ENCODE measurements around the gene RXRA. TPM values are rescaled to one million over a fixed set of nuclear protein-coding genes. Genes with fewer than 3 reads are reported as not detected.
A peak's percentile ranks its signal among the peaks of the same experiment; 100 is the strongest.
"Not testable (repeated sequence)": the region's sequence is repeated elsewhere in the genome, so short reads cannot be mapped to it uniquely, and the experiment has no call there.

Gene RXRA
- total RNA-seq, 1 experiment from 2014 or later: 22.6 TPM

GRCh38 chr9:134293611-134294152 is 32.6 kb upstream of the RXRA start:
- DNase-seq (ENCODE audit: low read depth): no peak

- peak; percentile 22 for DNase-seq (ENCODE audit: low read depth)
These were observed 31.8 kb upstream of the RXRA start for GRCh38 chr9:134294153-134295071.

- no peak for DNase-seq (ENCODE audit: low read depth)
These were observed 31.0 kb upstream of the RXRA start for GRCh38 chr9:134295101-134295745.

DNA sequence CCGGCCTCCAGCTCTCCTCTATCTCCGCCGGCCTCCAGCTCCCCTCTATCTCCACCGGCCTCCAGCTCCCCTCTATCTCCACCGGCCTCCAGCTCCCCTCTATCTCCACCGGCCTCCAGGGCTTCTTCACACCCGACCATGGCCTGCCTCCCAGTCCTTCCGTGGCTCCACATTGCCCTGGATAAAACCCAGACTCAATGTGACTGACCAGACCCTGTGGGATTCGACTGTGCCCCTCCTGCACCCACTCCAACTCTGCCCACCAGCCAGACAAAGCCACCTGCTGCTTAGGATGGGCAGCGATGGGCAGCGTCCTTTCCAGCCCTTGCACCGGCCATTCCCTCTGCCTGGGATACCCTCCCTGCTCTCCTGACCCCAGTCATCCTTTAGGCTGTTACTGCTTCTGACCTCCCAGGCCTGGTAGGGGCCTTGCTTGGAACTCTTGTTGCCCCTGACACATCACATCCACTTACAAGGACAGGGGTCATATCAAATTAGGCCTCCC is 30.5 kb upstream of the RXRA start:
- no peak for DNase-seq (ENCODE audit: low read depth)

- DNase-seq (ENCODE audit: low read depth): no peak
These were observed 29.8 kb upstream of the RXRA start for GRCh38 chr9:134296301-134297082.

DNA sequence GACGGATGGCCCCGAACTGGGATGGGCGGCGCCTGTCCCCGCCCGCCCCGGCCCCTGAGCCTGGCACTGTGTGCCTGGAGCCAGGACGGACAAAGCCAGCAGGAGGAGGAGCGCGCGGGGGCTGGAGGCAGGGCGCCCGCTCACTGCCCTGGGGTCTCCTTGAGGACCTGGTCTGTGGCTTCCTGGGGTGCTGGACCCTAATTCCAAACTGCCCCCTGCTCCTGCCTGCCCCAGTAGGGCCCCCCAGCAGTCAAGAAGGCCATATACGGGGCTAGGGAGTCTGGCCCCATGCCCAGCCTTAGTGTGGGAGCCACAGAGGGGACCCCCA is 29.2 kb upstream of the RXRA start:
- no peak for DNase-seq (ENCODE audit: low read depth)

DNA sequence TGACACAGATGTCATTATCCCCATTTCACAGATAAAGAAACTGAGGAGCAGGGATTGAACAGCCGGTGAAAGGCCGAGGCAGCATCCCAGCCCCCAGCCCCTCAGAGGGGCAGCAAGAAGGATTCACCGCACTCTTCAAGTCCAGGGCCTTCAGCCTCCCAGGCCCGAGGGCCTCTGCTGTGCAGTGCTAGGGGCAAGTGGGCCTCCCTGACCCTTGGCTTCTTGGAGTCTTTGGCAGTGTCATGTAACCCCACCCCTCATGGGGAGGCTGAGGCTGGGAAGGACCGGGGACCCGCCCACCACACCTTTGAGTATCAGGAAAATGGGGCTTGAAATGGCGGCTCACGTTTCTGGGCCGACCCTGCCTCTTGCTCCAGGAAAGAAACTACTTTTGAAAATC is 28.7 kb upstream of the RXRA start:
- no peak for DNase-seq (ENCODE audit: low read depth)

DNA sequence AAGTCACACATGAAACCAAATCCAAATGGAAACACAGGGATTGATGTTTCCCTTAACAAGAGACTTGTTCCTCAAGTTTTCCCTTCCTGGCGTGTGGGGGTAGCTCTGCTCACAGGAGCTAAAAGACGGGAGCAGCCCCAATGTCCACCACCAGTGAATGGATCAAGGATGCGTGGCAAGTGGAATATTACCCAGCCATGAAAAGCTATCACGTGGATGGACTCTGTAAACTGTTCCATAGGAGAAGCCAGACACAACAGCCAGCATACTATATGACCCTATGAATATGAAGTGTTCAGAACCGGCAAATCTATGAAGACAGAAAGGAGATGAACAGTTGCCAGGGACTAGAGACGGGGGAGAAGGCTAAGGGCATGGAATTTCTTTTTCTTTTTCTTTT is 28.3 kb upstream of the RXRA start:
- no peak for DNase-seq (ENCODE audit: low read depth)

- no peak for DNase-seq (ENCODE audit: low read depth)
These were observed 27.2 kb upstream of the RXRA start for GRCh38 chr9:134299068-134299467.

DNA sequence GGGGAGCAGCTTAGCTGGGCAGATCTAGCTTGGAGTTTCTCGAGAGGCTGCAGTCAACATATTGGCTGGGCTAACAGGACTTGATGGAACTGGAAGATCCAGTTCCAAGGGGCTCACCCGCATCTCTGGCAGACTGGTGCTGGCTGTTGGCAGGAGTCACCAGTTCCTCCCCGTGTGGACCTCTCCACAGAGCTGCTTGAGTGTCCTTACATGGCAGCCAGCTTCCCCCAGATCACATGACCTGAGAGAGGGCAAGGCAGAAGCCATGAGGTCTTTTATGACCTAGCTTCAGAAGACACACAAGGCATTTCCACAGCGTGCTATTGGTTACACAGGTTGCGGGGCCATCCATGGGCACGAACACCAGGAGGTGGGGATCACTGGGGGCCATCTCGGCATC is 26.4 kb upstream of the RXRA start:
- DNase-seq (ENCODE audit: low read depth): no peak

DNA sequence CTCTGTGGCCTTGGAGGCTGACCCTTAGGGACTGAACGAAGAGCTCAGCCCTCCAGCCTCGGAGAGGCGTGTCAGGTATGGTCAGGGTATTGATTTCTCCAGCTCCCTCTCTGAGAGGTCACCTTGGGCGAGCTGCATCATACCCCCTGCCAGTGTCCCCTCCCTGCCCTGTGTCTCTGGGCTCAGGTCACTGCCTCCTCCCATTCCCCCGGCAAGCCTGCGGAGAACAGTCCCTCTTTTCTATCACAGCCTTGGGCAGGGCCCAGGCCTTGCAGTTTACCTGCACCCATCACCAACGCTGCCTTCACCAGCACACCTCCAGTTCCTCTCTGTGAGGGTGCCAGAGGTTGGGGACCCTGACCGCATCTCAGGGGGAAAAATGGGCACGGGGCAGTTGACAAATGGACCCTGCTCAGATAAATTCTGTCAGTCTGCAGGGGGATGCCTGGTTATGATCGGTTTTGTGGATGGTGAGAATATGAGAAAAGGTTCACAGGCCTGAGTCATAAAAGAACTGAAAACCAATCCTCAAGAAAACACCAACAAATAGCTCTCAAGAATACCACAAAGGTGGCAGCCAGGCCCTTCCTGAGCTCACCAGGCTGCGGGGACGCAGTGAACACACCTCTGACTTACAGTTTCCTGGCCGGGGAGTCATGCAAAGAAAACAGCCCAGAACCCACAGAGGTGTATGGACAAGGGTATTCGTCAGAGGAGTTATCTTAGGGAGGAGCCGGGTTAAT is 24.7 kb upstream of the RXRA start:
- DNase-seq (ENCODE audit: low read depth): peak; percentile 71

DNA sequence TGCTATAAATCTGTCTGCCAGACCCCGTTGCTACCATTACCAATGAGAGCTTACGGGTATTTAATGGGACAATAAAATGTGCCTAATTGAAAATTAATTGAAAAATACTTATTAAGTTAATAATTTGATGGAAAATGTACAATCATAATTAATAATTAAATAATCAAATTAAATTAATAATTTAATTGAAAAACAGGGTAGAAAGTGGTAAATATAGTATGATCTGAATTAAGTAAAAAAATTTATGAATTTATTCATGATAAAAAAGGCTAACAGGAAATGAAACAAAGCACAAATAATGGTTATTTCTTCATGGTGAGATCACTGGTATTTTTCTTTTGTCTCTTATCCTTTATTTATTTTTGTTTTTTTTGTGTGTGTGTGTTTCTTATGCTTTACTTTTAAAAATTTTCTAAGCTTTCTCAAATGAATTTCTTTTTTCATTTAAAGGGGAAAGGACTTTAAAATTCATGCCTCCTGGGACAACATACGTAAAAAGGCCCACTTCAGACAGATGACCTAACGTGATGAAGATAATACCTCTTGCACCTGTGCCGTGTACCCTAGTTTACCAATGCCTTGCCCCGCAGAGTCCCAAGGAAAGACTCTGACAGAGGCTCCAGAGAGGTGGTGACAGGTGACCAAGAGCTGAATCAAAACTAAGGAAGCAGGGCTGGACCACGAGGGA is 24.0 kb upstream of the RXRA start:
- no peak for DNase-seq (ENCODE audit: low read depth)

DNA sequence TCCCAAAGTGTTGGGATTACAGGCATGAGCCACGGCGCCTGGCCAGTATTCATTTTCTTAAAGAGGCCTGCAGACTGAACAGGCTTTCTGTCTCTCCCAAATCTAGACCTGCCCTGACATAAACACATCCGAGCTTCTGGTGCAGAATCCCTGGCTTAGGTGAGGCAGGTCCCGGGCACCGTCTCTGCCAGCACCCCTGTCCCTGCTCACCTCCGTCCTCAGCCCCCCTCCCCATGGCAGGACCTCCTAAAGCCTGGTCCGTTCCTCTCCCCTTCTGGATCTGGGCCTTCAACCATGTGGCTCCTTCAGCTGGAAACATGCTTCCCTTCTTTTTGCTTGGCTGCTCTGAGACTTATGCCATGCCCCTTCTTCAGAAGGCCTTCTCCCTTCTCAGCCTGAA is 22.7 kb upstream of the RXRA start:
- DNase-seq (ENCODE audit: low read depth): no peak

- DNase-seq (ENCODE audit: low read depth): no peak
These were observed 22.0 kb upstream of the RXRA start for GRCh38 chr9:134304261-134304660.

GRCh38 chr9:134304690-134305089 is 21.6 kb upstream of the RXRA start:
- DNase-seq (ENCODE audit: low read depth): no peak

DNA sequence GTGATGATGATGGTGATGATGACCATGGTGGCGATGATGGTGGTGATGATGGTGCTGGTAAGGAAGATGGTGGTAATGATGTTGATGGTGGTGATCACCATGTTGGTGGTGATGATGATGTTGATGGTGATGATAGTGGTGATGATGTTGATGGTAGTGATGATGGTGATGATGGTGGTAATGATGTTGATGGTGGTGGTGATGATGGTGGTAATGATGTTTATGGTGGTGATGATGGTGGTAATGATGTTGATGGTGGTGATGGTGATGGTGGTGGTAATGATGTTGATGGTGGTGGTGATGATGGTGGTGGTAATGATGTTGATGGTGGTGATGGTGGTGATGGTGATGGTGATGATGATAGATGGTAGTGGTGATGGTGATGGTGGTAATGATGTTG is 20.7 kb upstream of the RXRA start:
- DNase-seq (ENCODE audit: low read depth): no peak

DNA sequence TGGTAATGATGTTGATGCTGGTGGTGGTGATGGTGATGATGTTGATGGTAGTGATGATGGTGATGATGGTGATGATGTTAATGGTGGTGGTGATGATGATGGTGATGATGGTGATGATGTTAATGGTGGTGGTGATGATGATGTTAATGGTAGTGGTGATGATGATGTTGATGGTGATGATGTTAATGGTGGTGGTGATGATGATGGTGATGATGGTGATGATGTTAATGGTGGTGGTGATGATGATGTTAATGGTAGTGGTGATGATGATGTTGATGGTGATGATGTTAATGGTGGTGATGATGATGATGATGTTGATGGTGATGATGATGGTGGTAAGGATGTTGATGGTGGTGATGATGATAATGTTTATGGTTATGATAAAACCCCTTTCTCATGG is 20.2 kb upstream of the RXRA start:
- DNase-seq (ENCODE audit: low read depth): not testable (repeated sequence)

GRCh38 chr9:134306636-134307600 is 19.3 kb upstream of the RXRA start:
- no peak for DNase-seq (ENCODE audit: low read depth)

Data from M059J (cell line).